ENCODE data around the gene PSD2. TPM values are rescaled to one million over a fixed set of nuclear protein-coding genes. Genes with fewer than 3 reads are reported as not detected.
A peak's percentile ranks its signal among the peaks of the same experiment; 100 is the strongest.

Gene PSD2
- total RNA-seq, 1 donor from 2014 or later = 0.25 TPM

DNA sequence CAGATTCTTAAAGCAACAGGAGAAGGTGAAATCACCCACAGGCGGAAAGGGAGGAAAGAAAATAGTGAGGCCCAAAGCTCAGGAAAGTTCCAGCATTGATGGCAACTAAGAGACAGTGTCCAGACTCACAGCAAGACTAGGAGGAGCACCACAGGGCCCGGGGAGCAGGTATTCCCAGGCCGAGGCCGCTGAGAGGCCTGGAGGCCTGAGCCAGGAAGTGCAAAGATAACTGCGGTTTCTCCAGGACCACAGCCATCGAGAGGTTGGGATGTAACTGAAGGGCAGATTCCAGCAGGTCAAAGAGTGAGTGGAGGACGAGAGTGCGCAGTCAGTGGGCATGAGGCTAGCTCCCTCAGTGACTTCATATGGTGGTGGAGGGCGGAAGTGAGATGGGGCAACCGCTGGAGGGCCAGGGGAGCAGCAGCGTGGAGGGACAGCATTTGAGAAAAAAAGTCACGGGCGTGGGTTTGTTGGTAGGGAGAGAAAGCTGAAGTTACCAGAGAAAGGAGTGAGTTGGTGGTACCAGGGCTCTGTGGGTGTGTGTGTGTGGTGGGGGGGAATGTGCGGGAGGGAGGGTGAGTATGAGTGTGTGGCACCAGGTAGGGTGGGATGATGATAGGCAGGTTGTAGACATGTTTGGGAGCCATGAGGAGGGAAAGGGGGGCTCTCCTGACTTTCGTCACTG lies 89.7 kb downstream of the PSD2 start:
- no peak for FAIRE-seq
- no peak for DNase-seq (ENCODE audit: low read depth)
- no peaks in the 10 kb centered on the region for H4K20me1 ChIP-seq (ENCODE audit: insufficient read depth, low read length)
- no peak overlapping the region for H3K4me3 Mint-ChIP-seq (ENCODE audit: unreplicated experiment)
- H3K27ac Mint-ChIP-seq (ENCODE audit: unreplicated experiment) = peak overlapping the region; percentile 19
- no peaks in the 10 kb centered on the region for H3K4me1 Mint-ChIP-seq (ENCODE audit: low read depth, unreplicated experiment)
- no peak overlapping the region for H3K4me3 ChIP-seq (ENCODE audit: insufficient read depth, low read depth, low read length)
- H3K36me3 Mint-ChIP-seq (ENCODE audit: low read depth, unreplicated experiment) = peaks cover 5% of the 10 kb centered on the region
- H3K4me1 ChIP-seq (ENCODE audit: insufficient read depth, low read length) = no peaks in the 10 kb centered on the region
- H3K27ac ChIP-seq (ENCODE audit: low read depth, low read length) = no peak overlapping the region
- H3K27me3 ChIP-seq (ENCODE audit: insufficient read depth, low read length) = peaks cover 20% of the 10 kb centered on the region
- no peak overlapping the region for H2AFZ ChIP-seq (ENCODE audit: low read depth, low read length)
- no peaks in the 10 kb centered on the region for H3K79me2 ChIP-seq (ENCODE audit: insufficient read depth, low read length)
- no peak overlapping the region for H3K9ac ChIP-seq (ENCODE audit: low read length)
- H3K27me3 Mint-ChIP-seq (ENCODE audit: low read depth, unreplicated experiment) = peaks cover 85% of the 10 kb centered on the region
- no peaks in the 10 kb centered on the region for H3K9me3 ChIP-seq (ENCODE audit: insufficient read depth, low read depth, low read length)
- H3K9me3 Mint-ChIP-seq (ENCODE audit: unreplicated experiment) = peaks cover 5% of the 10 kb centered on the region
- H3K36me3 ChIP-seq (ENCODE audit: insufficient read depth, low read length) = no peaks in the 10 kb centered on the region
- H3K4me2 ChIP-seq (ENCODE audit: low read length) = no peak overlapping the region
- TF ChIP-seq EZH2 (IDR thresholded peaks at IDR 0.05; ENCODE audit: insufficient read depth, low read length) (no peak), CTCF (IDR thresholded peaks at IDR 0.05; ENCODE audit: insufficient read depth, low read depth, low read length) (no peak)

DNA sequence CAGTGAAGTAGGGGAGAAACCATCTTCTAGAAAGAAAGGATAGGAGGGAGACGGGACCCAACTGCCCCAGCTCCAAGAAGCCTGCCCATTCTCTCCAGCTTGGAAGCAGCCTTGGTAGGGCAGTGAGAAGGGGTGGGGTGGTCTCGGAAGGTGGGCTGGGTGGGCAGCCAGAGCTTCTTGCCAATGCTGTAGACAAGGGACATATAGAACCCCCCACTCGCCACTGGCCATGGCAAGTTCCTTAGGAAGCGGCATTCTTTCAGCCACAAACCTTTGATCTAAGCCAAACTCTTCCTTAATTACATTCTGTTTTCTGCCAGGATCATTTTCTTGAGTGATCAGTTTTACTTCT lies 90.2 kb downstream of the PSD2 start:
- DNase-seq (ENCODE audit: low read depth) (no peak), FAIRE-seq (no peak)
- H3K4me1 ChIP-seq (ENCODE audit: insufficient read depth, low read length) = no peaks in the 10 kb centered on the region
- H3K4me2 ChIP-seq (ENCODE audit: low read length) = no peak overlapping the region
- H3K9ac ChIP-seq (ENCODE audit: low read length) = no peak overlapping the region
- H3K27me3 Mint-ChIP-seq (ENCODE audit: low read depth, unreplicated experiment) = peaks cover 83% of the 10 kb centered on the region
- H3K36me3 Mint-ChIP-seq (ENCODE audit: low read depth, unreplicated experiment) = peaks cover 5% of the 10 kb centered on the region
- no peaks in the 10 kb centered on the region for H3K9me3 ChIP-seq (ENCODE audit: insufficient read depth, low read depth, low read length)
- H3K4me3 Mint-ChIP-seq (ENCODE audit: unreplicated experiment) = no peak overlapping the region
- no peaks in the 10 kb centered on the region for H3K36me3 ChIP-seq (ENCODE audit: insufficient read depth, low read length)
- H3K4me3 ChIP-seq (ENCODE audit: insufficient read depth, low read depth, low read length) = no peak overlapping the region
- TF ChIP-seq CTCF (IDR thresholded peaks at IDR 0.05; ENCODE audit: insufficient read depth, low read depth, low read length) (no peak), EZH2 (IDR thresholded peaks at IDR 0.05; ENCODE audit: insufficient read depth, low read length) (no peak)
- no peaks in the 10 kb centered on the region for H3K79me2 ChIP-seq (ENCODE audit: insufficient read depth, low read length)
- peaks cover 25% of the 10 kb centered on the region for H3K27me3 ChIP-seq (ENCODE audit: insufficient read depth, low read length)
- H3K27ac ChIP-seq (ENCODE audit: low read depth, low read length) = no peak overlapping the region
- H3K4me1 Mint-ChIP-seq (ENCODE audit: low read depth, unreplicated experiment) = no peaks in the 10 kb centered on the region
- no peak overlapping the region for H3K27ac Mint-ChIP-seq (ENCODE audit: unreplicated experiment)
- H3K9me3 Mint-ChIP-seq (ENCODE audit: unreplicated experiment) = peaks cover 5% of the 10 kb centered on the region
- H2AFZ ChIP-seq (ENCODE audit: low read depth, low read length) = no peak overlapping the region
- H4K20me1 ChIP-seq (ENCODE audit: insufficient read depth, low read length) = no peaks in the 10 kb centered on the region

GRCh38 chr5:139886213-139886612 lies 90.6 kb downstream of the PSD2 start:
- Mint-ChIP-seq H3K27ac (ENCODE audit: unreplicated experiment) (no peak overlapping the region), H3K27me3 (ENCODE audit: low read depth, unreplicated experiment) (peaks cover 85% of the 10 kb centered on the region), H3K4me1 (ENCODE audit: low read depth, unreplicated experiment) (no peaks in the 10 kb centered on the region), H3K36me3 (ENCODE audit: low read depth, unreplicated experiment) (peaks cover 5% of the 10 kb centered on the region), H3K4me3 (ENCODE audit: unreplicated experiment) (no peak overlapping the region), H3K9me3 (ENCODE audit: unreplicated experiment) (peaks cover 5% of the 10 kb centered on the region)
- Histone ChIP-seq H3K4me2 (ENCODE audit: low read length) (no peak overlapping the region), H3K4me3 (ENCODE audit: insufficient read depth, low read depth, low read length) (no peak overlapping the region), H4K20me1 (ENCODE audit: insufficient read depth, low read length) (no peaks in the 10 kb centered on the region), H2AFZ (ENCODE audit: low read depth, low read length) (no peak overlapping the region), H3K27ac (ENCODE audit: low read depth, low read length) (no peak overlapping the region), H3K9me3 (ENCODE audit: insufficient read depth, low read depth, low read length) (no peaks in the 10 kb centered on the region), H3K27me3 (ENCODE audit: insufficient read depth, low read length) (peaks cover 28% of the 10 kb centered on the region), H3K4me1 (ENCODE audit: insufficient read depth, low read length) (no peaks in the 10 kb centered on the region), H3K79me2 (ENCODE audit: insufficient read depth, low read length) (no peaks in the 10 kb centered on the region), H3K9ac (ENCODE audit: low read length) (no peak overlapping the region), H3K36me3 (ENCODE audit: insufficient read depth, low read length) (no peaks in the 10 kb centered on the region)
- TF ChIP-seq EZH2 (IDR thresholded peaks at IDR 0.05; ENCODE audit: insufficient read depth, low read length) (no peak), CTCF (IDR thresholded peaks at IDR 0.05; ENCODE audit: insufficient read depth, low read depth, low read length) (no peak)
- no peak for DNase-seq (ENCODE audit: low read depth)
- no peak for FAIRE-seq

Data from astrocyte (in vitro differentiated cells and primary cell).